Left ventricle myocardium inferior (tissue), 1 donor: ENCODE data around the gene IL11. TPM values are rescaled to one million over a fixed set of nuclear protein-coding genes. Genes with fewer than 3 reads are reported as not detected.

Source experiments
- DNase-seq: peaks from one replicate; pipeline ENCODE4 v3.0.0-alpha.2; 2020
- H3K27ac ChIP-seq: fragments of 200-600 bp; replicated peaks from 2 replicates; pipeline ENCODE4 v1.8.0; 2021
- H3K27me3 ChIP-seq: fragments of 200-600 bp; 2 replicates; pipeline ENCODE4 v1.8.0; 2021; ENCODE audit warnings: low read depth
- H3K36me3 ChIP-seq: fragments of 200-600 bp; 2 replicates; pipeline ENCODE4 v1.8.0; 2021
- H3K4me1 ChIP-seq: fragments of 200-600 bp; 2 replicates; pipeline ENCODE4 v1.8.0; 2021
- H3K4me3 ChIP-seq: fragments of 200-600 bp; 2 replicates; pipeline ENCODE4 v1.8.0; 2021; ENCODE audit warnings: mild to moderate bottlenecking, moderate library complexity
- H3K9me3 ChIP-seq: fragments of 200-600 bp; replicated peaks from 2 replicates; pipeline ENCODE4 v1.8.0; 2021
- intact Hi-C: fragments of 100-400 bp; cut with micrococcal nuclease; formaldehyde crosslinking; loops from one replicate; pipeline ENCODE4 v1.11.0; 2022
- total RNA-seq: library from RNA; stranded (reverse); fragmentation: NEBNext Ultra II Directional; extraction: Animal tissue kit (Norgen Biotek cat#: 25700); gene quantifications from one replicate; pipeline ENCODE4 v1.2.1, GENCODE V29; 2021
- TF ChIP-seq, protein P1 (sequence below): fragments of 200-600 bp; IDR thresholded peaks from 2 replicates; pipeline ENCODE4 v1.8.0; 2021; ENCODE audit warnings: antibody characterized with exemption, mild to moderate bottlenecking, borderline replicate concordance
- donor health status: DM: no; HTN: yes; CAD: no; lungs with severe emphysema.

Gene IL11
- total RNA-seq, 1 donor from 2014 or later: not detected

DNA sequence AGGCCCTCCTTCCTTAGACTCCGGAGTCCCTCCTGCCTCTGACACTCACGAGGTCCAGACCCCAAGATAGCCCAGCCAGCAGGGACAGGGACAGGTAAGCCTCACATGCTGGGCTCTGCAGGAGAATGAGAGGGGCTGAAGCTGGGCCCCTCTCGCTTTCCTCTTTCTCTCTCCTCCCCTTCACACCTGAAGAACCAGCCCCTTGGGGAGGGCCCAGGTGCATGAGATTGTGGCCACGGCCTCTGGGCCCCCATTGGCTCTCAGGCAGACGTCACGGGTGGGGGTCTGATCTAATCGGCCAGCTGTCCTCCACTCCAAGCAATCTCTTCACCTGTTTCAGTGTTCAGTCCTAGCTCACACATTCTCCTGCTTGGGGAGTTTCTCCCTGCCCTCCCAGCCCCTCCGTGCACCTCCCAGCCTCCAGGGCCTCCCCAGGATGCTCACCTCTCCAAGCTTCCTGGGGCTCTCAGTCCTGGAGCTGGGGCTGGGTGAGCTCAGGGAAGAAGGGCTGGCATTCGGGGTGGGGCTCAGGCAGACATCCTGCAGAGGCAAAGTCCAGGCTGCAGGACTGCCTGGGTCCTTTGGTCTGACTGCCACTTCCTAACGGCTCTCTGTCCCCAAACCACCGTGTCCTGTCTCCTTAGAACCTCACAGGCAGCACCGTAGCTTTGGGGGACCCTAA lies 47.9 kb downstream of the IL11 start:
- Histone ChIP-seq H3K9me3 (no peaks in the 10 kb centered on the region), H3K27me3 (peaks cover 42% of the 10 kb centered on the region), H3K27ac (no peak overlapping the region), H3K4me3 (no peak overlapping the region), H3K4me1 (no peaks in the 10 kb centered on the region), H3K36me3 (no peaks in the 10 kb centered on the region)
- intact Hi-C loops: no loop called here
- no peak for DNase-seq
- TF ChIP-seq, protein P1, sequence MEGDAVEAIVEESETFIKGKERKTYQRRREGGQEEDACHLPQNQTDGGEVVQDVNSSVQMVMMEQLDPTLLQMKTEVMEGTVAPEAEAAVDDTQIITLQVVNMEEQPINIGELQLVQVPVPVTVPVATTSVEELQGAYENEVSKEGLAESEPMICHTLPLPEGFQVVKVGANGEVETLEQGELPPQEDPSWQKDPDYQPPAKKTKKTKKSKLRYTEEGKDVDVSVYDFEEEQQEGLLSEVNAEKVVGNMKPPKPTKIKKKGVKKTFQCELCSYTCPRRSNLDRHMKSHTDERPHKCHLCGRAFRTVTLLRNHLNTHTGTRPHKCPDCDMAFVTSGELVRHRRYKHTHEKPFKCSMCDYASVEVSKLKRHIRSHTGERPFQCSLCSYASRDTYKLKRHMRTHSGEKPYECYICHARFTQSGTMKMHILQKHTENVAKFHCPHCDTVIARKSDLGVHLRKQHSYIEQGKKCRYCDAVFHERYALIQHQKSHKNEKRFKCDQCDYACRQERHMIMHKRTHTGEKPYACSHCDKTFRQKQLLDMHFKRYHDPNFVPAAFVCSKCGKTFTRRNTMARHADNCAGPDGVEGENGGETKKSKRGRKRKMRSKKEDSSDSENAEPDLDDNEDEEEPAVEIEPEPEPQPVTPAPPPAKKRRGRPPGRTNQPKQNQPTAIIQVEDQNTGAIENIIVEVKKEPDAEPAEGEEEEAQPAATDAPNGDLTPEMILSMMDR: no peak

DNA sequence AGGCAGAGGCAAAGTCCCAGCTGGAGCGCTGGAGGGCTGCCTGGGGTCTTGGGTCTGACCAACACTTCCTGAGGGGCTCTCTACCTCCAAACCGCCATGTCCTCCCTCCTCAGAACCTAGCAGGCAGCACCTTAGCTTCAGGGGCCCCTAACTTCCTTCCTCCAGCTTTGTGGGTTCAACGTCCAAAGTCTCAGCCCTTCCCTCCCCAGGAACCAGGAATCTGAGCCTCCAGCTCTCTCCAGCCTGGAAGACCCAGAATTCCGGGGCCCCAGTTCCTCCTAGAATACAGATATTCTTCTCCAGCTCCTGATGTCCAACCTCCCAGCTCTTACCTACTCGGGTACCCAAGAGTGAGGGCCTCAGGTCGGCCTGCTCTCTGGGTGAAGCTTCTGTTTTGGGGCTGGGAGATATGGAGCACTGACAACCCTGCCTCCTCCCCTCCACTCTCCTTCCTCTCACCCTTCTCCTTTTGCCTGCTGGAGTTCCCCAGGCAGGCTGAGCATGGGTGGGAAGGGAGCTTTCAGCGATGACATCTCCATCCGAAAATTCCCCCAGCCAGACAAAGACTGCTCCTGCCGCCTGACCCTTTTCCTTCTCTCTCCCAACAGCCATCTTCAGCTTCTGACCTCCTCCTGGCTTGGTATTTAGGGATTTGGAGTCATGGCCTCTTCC lies 48.7 kb downstream of the IL11 start:
- H3K4me3 ChIP-seq: no peak overlapping the region
- TF ChIP-seq, protein P1: no peak
- no peaks in the 10 kb centered on the region for H3K36me3 ChIP-seq
- H3K9me3 ChIP-seq: no peaks in the 10 kb centered on the region
- no peaks in the 10 kb centered on the region for H3K4me1 ChIP-seq
- peaks cover 42% of the 10 kb centered on the region for H3K27me3 ChIP-seq
- H3K27ac ChIP-seq: no peak overlapping the region
- intact Hi-C loops: no loop called here
- no peak for DNase-seq

DNA sequence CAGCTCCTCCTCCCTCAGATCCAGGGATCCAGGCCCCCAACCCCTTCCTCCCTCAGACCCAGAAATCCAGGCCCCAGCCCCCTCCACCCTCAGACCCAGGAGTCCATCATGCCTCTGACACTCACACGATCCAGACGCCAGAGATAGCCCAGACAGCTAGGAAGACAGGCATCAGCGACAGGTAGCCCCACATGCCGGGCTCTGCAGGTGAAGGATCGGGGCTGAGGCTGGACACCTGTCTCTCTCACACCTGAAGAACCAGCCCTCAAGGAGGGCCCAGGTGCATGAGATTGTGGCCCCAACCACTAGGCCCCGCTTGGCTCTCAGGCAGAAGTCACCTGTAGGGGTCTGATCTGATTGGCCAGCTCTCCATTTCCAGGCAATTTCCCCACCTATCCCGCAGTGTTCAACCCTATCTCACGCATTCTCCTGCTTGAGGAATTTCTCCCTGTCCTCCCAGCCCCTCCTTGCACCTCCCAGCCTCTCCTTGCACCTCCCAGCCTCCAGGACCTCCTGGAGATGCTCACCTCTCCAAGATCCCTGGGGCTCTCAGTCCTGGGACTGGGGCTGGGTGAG lies 49.3 kb downstream of the IL11 start:
- TF ChIP-seq, protein P1: no peak
- Histone ChIP-seq H3K36me3 (no peaks in the 10 kb centered on the region), H3K4me1 (no peaks in the 10 kb centered on the region), H3K9me3 (no peaks in the 10 kb centered on the region), H3K27me3 (peaks cover 42% of the 10 kb centered on the region), H3K4me3 (no peak overlapping the region), H3K27ac (no peak overlapping the region)
- no peak for DNase-seq
- intact Hi-C loops: no loop called here

DNA sequence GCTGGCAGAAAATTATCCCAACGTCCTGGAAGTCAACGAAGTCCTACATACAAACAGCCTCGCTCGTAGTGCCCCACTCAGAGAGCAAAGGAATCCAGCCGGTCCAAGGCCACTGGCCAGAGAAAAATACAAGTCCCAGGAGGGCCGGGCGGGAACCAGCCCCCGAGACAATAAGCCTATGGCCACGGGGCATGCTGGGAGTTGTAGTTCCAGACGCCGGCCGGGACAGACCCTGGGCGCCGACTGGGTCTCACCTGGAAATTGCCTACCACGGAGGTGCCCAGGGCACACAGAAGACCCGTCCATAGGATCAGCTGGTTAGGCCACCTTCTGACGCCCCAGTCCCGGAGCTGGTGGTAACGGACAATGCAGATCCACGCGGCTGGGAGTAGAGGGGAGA lies 50.5 kb downstream of the IL11 start:
- TF ChIP-seq, protein P1: no peak
- H3K9me3 ChIP-seq: no peaks in the 10 kb centered on the region
- no peak overlapping the region for H3K27ac ChIP-seq
- H3K4me3 ChIP-seq: peak overlapping the region; percentile 14
- intact Hi-C loops: no loop called here
- H3K27me3 ChIP-seq: peaks cover 42% of the 10 kb centered on the region
- H3K36me3 ChIP-seq: no peaks in the 10 kb centered on the region
- H3K4me1 ChIP-seq: no peaks in the 10 kb centered on the region
- DNase-seq: peak; percentile 38

DNA sequence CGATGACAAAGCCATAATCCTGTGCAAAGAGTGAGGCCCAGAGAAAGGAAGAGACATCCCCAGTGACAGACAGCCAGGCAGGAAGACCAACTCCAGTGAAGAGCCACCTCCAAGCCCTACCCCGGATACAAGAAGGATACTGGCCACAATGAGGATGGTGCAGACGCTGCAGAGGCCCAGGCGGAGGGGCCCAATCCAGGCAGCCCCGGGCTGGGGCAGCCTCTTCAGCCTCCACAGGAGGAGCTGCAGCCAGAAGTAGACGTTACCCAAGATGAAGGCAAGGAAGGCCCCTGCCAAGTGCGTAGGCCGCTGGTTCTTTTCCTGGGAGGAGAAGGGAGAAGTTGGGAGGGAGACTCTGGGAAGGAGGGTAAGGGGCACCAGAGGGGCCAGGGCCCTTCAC lies 53.6 kb downstream of the IL11 start:
- Histone ChIP-seq H3K9me3 (no peaks in the 10 kb centered on the region), H3K4me1 (no peaks in the 10 kb centered on the region), H3K27ac (no peak overlapping the region), H3K4me3 (no peak overlapping the region), H3K36me3 (no peaks in the 10 kb centered on the region), H3K27me3 (peaks cover 23% of the 10 kb centered on the region)
- TF ChIP-seq, protein P1: no peak
- DNase-seq: no peak
- intact Hi-C loops: no loop called here
